Measurements from ENCODE around the gene CST7. TPM values are rescaled to one million over a fixed set of nuclear protein-coding genes. Genes with fewer than 3 reads are reported as not detected.
A peak's percentile ranks its signal among the peaks of the same experiment; 100 is the strongest.
"Not testable (repeated sequence)": the region's sequence is repeated elsewhere in the genome, so short reads cannot be mapped to it uniquely, and the experiment has no call there.

CST7 gene
- total RNA-seq, 4 donors from 2014 or later: 6.4 to 20.5 (median 12.2) TPM

DNA sequence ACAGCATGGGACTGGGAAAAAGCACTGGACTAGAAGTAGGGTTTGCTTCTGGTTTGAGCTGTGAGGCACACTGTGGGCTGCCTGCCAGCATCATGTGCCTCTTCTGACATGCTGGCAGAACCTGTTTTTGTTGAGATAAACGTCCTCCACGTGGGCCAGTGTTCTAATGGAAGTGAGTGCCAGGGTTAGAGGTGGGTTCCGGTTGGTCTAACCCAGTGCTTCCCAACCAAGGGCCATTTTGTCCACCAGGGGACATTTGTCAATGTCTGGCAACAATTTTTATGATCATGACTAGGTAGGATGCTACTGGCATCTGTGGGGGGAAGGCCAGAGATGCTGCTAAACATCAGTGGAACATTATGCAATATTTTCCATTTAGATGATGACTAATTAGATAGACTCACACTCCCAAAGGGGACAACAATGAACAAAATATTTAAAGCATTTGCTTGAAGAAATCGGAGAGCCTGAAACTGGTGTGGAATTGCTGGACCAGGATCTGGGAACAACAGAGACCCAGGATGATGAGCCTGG, 51.3 kb downstream of the CST7 start:
- TF ChIP-seq, protein P1, sequence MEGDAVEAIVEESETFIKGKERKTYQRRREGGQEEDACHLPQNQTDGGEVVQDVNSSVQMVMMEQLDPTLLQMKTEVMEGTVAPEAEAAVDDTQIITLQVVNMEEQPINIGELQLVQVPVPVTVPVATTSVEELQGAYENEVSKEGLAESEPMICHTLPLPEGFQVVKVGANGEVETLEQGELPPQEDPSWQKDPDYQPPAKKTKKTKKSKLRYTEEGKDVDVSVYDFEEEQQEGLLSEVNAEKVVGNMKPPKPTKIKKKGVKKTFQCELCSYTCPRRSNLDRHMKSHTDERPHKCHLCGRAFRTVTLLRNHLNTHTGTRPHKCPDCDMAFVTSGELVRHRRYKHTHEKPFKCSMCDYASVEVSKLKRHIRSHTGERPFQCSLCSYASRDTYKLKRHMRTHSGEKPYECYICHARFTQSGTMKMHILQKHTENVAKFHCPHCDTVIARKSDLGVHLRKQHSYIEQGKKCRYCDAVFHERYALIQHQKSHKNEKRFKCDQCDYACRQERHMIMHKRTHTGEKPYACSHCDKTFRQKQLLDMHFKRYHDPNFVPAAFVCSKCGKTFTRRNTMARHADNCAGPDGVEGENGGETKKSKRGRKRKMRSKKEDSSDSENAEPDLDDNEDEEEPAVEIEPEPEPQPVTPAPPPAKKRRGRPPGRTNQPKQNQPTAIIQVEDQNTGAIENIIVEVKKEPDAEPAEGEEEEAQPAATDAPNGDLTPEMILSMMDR (IDR thresholded peaks at IDR 0.05): no peak
- DNase-seq (ENCODE audit: low spot score): no peak

DNA sequence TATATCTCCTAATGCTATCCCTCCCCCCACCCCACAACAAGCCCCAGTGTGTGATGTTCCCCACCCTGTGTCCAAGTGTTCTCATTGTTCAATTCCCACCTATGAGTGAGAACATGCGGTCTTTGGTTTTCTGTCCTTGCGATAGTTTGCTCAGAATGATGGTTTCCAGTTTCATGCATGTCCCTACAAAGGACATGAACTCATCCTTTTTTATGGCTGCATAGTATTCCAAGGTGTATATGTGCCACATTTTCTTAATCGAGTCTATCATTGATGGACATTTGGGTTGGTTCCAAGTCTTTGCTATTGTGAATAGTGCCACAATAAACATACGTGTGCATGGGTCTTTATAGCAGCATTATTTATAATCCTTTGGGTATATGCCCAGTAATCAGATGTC, 52.3 kb downstream of the CST7 start:
- DNase-seq (ENCODE audit: low spot score); ATAC-seq (ENCODE audit: low FRiP score): not testable (repeated sequence)

More for the DNA sequence above, 51.3 kb downstream of the CST7 start:
- peak; percentile 67 for ATAC-seq (ENCODE audit: low FRiP score)

DNA sequence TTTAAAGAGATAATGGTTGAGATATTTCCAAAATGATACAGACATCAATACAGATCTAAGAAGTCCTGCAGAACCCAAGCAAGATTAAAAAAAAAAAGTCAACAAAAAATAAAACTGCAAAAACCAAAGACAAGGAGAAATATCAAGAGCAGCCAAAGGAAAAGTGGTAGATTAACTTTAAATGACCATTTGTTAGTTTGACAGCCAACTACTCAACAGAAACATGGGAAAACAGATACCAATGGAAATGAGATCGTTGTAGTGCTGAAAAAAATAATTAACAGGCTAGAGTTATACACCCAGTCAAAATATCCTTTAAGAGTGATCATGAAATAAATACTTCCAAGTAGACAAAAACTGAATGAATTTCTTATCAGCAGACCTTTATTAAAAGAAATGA, 53.9 kb downstream of the CST7 start:
- TF ChIP-seq, protein P1 (IDR thresholded peaks at IDR 0.05): no peak
- no peak for DNase-seq (ENCODE audit: low spot score)
- no peak for ATAC-seq (ENCODE audit: low FRiP score)

DNA sequence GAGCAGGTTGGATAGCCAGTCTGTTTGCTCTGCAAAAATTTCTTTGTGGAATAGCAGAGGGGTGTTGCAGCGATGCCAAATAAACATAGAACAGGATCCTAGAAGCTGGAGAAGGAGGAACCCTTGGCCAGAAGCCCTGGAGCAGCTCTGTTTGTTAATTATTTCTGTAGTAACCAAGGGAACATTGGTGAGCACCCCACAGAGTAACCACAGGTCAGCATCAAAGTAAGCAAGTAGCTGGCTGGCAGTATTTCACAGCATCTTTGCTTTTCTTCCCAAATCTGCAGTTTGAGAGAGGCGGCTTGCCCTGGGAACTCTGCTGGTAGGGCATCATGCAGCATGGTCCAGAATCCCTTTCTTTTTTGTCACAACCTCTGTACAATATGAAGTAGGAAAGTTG, 56.2 kb downstream of the CST7 start:
- no peak for DNase-seq (ENCODE audit: low spot score)

DNA sequence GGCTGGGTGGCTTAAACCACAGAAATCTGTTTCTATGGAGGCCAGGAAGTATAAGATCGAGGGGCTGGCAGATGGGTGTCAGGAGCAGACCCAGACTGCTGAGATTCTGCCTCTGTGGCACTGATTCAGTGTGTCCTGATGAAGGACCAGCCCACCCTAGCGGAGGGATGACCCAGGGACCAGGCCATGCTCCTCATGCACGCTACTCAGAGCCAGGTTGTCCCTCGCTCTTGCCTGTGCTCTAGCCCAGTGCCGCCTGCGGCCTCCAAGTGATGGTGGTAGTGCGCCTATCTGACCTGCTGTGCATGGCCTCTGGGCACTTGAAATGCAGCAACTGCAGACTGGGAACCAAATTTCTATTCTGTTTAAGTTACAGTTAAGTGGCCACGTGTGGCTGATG, 56.6 kb downstream of the CST7 start:
- ATAC-seq (ENCODE audit: low FRiP score) (no peak), DNase-seq (ENCODE audit: low spot score) (no peak)
- TF ChIP-seq, protein P1 (IDR thresholded peaks at IDR 0.05): no peak

More for the DNA sequence above, 56.2 kb downstream of the CST7 start:
- ATAC-seq (ENCODE audit: low FRiP score): peak; percentile 55
- TF ChIP-seq, protein P1 (IDR thresholded peaks at IDR 0.05): no peak

DNA sequence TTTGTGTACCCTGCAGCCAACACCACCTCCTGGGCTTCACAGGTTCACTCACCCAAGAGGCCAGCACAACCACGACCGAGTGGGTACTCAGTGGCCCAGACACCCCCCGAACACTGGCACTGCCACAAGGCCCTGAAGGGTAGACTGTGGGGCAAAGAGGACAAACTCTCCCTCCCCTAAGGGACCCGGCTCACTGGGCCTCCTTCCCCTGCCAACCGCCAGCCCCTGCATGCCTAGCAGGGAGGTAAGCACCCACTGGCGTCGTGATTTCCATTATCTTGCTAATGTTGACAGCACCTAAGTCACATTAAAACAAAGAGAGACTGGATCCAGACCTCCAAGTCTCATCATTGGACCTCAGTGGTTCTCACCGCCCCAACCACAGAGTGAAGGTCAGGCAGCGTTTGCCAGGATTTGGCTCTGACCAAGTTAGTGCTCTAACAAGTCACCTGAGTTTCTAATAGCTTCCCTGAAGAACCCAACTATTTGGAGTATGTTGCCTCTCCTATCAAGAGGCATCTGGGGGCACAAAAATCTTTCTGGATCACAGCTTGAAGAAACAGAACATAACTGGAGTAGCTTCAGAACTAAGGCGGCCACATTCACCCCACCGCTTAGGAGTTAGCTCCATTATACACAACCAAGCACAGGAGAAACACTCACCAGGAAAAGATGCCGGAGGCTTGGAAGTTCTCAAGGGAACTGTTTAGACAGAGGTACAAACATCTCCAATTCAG, 57.5 kb downstream of the CST7 start:
- TF ChIP-seq, protein P1 (IDR thresholded peaks at IDR 0.05): no peak
- DNase-seq (ENCODE audit: low spot score) (no peak), ATAC-seq (ENCODE audit: low FRiP score) (no peak)

DNA sequence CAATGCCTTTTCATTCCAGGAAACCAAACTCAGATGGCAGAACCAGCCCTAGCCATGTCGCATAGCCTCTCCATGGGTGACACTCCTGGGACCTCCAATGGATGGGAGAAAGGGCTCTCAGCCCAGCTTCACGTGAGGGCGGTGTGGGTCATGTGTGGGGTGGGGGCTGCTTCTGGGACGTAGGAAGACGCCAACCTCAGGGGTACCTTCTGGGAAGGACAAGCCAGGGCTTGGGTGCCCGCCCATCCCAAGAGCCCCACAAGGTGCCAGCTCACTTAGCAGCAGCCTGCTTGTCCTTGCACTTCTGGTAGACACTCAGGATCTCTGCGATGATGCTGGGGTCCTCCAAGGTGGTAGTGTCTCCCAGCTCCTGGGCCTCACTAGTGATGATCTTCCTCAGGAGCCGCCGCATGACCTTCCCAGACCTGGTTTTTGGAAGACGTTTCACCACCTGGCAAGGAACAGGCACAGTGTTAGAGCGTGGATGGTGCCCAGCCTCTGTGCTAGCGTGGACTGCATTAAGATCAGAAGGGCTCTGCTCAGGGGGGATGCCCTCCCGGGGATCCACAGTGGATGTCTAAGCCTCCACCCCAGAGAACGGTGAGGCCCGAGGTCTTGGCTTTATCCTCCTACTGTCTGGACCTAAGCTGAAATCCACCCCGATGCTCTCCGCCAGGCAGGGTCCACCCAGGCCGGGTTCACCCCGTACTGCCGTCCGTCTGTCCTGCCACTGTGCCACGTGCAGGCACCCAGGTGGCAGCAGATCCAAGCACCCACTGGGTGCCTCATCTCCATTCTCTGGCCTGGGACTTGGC, 58.6 kb downstream of the CST7 start:
- ATAC-seq (ENCODE audit: low FRiP score) (no peak), DNase-seq (ENCODE audit: low spot score) (no peak)
- TF ChIP-seq, protein P1 (IDR thresholded peaks at IDR 0.05): no peak
